ENCODE data around the gene TGM3. TPM values are rescaled to one million over a fixed set of nuclear protein-coding genes. Genes with fewer than 3 reads are reported as not detected.

Gene TGM3
- total RNA-seq, 1 donor from 2014 or later, result not detected

DNA sequence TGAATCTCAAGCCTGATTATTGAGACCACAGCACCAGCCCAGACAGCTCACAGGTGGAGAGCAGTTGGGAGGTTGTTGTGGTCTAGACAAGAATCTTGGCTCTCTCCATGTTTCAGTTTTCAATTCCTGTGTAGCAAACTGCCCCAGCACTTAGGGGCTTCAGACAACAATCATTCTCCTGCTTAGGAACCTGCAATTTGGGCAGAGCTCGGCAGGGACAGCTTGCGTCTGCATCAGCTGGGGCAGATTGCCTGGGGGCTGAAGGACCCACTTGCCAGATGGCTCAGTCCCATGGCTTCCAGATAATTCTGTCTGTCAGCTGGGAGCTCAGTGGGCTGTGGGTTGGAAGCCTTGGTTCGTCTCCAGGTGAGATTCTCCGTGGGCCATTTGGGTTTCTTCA is 91.8 kb downstream of the TGM3 start:
- Histone ChIP-seq H3K36me3 (no peaks in the 10 kb centered on the region), H3K27ac (replicated peaks) (no peak overlapping the region), H3K9me3 (replicated peaks) (peaks cover 26% of the 10 kb centered on the region), H3K4me1 (no peaks in the 10 kb centered on the region), H3K27me3 (ENCODE audit: low read depth) (peaks cover 35% of the 10 kb centered on the region), H3K4me3 (no peak overlapping the region)
- intact Hi-C loops (cut with micrococcal nuclease), result no loop called here
- no peak for DNase-seq
- TF ChIP-seq, protein P1, sequence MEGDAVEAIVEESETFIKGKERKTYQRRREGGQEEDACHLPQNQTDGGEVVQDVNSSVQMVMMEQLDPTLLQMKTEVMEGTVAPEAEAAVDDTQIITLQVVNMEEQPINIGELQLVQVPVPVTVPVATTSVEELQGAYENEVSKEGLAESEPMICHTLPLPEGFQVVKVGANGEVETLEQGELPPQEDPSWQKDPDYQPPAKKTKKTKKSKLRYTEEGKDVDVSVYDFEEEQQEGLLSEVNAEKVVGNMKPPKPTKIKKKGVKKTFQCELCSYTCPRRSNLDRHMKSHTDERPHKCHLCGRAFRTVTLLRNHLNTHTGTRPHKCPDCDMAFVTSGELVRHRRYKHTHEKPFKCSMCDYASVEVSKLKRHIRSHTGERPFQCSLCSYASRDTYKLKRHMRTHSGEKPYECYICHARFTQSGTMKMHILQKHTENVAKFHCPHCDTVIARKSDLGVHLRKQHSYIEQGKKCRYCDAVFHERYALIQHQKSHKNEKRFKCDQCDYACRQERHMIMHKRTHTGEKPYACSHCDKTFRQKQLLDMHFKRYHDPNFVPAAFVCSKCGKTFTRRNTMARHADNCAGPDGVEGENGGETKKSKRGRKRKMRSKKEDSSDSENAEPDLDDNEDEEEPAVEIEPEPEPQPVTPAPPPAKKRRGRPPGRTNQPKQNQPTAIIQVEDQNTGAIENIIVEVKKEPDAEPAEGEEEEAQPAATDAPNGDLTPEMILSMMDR (IDR thresholded peaks at IDR 0.05; ENCODE audit: borderline replicate concordance), result no peak

Other genes starting within 250 kb of the TGM3 start
- 13.9 TPM for gene STK35, start 194.2 kb upstream of the TGM3 start, total RNA-seq
- gene TGM6, start 84.9 kb downstream of the TGM3 start, total RNA-seq, result not detected
- 49.3 TPM for gene SNRPB, start 174.8 kb downstream of the TGM3 start, total RNA-seq
- gene ZNF343, start 212.9 kb downstream of the TGM3 start, total RNA-seq, result 6.3 TPM
- gene TMC2, start 240.6 kb downstream of the TGM3 start, total RNA-seq, result not detected

All from left ventricle myocardium inferior (tissue), 1 donor.